HG02610 (cell line): ENCODE results near the gene MEGF11.
"Not testable (repeated sequence)": the region's sequence is repeated elsewhere in the genome, so short reads cannot be mapped to it uniquely, and the experiment has no call there.

ENCODE experiments used
- ATAC-seq: cut with Tn5 transposase; IDR thresholded peaks from one replicate; pipeline ENCODE4 v1.9.1; 2021; ENCODE audit warnings: mild to moderate bottlenecking, moderate library complexity; ENCODE audit not compliant: unreplicated experiment

Gene MEGF11

DNA sequence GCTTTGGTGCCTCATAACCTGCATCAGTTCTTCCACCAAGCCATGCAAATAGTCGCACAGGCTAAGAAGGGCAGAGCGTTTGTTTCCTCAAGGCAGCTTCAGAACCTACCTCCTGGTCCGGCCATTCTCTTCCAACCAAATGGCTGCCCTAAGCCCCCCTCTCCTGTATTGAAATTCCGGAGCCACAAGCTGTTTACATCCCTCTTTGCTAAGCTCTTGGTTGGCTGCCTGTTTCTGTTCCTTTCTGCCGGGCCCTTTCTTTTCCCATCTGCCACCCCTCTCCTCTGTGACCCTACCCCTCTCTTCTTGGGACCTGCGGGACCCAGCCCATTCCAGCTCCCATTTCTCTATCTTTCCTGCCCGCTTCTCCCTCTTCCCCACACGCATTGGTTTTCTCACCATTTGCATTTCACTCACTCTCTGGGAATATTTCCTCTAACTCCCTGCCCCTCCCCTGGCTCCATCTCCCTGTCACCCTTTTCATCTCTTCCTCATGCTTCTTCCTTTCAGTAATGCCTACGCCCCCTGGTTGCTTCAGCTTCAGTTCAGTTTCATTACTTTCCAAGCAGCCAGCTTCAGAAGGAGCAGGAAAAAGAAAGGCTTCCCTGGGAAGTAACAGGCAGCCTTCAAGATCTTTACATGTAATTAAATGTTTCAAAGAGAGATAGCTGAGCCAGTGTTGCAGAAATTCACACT lies 270.8 kb downstream of the MEGF11 start:
- no peak for ATAC-seq

DNA sequence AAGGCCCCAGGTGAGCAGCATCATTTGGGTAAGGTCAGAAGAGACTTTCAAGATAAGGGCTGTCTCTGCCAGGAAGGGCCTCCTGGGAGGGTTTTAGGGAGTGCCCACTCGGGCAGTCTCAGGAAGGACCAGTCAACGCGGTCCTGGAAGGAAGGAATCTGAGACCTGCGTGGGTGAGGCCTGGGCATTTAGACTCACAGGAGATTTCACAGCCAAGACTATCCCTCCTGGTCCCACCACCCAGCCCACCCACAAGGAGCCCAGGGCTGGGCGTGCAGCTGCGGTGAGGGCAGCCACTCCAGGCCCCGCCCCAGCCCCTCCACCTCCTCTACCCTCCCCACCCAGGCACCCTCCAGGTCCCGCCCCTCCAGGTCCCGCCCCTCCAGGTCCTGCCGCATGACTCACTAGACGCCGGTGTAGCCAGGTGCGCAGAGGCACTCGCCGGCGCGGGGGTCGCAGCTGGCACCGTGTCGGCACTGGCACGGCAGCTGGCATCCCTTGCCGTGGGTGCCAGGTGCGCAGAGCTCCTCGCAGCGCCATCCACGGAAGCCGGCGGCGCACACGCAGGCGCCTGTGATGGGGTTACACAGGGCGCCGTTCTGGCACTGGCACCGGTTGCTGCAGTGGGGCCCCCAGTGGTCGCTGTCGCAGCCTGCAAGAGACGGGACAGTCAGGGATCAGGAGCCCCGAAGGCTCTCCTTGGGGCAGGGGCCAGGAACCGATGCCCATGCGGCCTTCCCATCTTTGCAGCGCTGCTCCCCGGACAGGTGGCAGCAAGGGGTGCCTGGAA lies 271.5 kb downstream of the MEGF11 start:
- ATAC-seq, result no peak

DNA sequence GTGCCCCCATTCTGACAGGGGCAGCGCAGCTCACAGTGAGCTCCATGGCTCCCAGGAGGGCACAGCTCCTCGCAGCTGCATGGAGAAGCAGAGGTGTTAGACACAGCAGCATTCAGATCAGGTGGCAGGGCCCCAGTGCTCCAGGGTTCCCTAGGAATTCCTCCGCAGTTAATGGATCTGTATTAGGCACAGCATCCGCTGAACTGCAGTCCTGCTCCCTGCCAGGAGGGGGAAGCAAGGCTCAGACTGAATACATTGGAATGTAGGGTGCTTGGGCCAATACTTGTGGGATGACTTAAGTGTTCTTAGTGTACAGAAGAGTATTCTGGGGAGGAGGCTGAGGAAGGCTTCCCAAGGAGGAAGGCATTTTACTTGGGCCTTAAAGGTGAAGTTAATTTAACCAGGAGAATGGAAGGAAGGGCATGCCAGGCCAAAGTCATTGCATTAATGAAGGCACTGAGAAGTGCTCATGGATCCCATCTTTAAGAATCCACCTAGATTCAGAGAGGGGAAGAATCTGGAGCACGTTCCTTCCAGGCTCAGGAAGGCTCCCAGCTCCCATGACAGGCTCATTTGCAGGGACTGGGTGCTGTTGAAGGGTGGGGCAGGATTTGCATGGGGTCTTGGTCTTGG lies 272.6 kb downstream of the MEGF11 start:
- no peak for ATAC-seq

DNA sequence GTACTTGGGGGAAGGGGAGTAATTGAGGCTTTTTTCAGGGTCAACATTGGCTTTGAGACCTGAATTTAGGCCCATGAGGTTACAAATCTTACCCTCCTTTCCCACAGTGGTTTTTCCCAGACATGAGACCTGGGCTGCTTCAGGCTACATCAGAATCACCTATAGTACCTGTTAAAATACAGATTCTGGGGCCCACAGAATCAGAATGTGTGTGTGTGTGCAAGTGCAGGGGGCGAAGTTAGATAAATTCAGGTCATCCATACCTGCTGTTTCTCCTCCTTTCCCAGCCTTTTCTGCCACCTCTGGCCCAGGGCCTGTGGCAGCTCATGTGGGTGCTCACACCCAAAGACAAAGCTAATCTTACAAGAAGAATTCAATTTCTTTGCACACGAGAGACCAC lies 273.7 kb downstream of the MEGF11 start:
- no peak for ATAC-seq

DNA sequence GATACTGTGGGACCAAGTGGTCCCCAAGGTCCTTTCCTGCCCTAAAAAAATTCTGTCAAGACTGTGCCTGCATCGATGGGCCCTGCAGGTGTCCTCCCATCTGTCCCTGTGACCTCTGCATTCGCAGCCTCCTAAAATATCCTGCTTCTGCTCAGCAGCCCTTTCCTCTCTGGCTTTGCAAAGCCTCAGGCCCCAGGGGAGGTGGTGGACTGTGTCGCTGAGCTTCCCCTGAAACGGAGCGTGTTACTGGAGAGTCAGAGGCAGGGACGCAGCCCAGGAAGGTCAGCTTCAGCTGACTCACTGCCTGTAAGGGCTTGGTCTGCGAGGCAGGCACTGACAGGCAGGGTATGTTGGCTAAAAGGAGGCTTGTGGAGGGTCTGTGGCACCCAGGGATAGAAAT lies 274.2 kb downstream of the MEGF11 start:
- ATAC-seq, result no peak

DNA sequence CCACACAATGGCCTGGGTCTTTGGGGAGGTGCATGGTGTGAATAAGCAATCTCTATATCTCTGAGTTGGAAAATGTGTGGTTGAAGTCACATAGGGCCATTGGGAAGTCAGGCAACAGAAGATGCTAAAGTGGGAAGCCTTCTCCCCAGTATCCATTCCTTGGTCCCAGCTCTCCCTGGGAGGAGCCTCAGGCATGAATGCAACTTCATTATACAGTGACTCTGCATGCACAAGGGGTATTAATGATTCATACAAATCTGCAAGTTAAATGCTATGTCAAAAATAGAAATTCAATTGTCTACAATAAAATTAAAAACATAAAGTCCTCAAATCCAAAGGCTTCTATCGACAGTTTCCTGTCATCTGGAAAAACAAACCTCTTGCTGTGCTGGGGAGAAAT lies 275.4 kb downstream of the MEGF11 start:
- no peak for ATAC-seq

DNA sequence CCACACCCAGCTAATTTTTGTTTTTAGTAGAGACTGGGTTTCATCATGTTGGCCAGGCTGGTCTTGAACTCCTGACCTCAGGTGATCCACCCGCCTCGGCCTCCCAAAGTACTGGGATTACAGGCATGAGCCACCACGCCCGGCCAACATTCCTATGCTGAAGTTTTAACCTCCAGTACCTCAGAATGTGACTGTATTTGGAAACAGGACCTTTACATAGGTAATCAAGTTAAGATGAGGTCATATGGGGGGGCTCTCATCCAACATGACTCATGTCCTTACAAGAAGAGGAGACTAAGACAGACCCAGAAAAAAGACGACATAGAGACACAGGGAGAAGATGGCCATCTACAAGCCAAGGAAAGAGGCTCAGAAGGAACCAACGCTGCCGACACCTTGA lies 277.4 kb downstream of the MEGF11 start:
- ATAC-seq, result not testable (repeated sequence)

DNA sequence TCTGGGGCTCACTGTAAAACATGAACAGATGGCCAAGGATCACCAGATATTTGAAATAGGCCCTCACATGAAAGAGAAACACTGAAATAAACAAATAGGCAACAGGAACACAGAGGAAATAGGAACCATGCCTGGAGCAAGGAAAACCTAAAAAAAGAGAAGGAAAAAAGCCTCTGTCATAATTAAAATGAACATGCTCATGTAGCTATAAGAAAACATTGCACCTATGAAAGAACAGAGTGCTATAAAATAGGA lies 281.9 kb downstream of the MEGF11 start:
- ATAC-seq, result no peak

DNA sequence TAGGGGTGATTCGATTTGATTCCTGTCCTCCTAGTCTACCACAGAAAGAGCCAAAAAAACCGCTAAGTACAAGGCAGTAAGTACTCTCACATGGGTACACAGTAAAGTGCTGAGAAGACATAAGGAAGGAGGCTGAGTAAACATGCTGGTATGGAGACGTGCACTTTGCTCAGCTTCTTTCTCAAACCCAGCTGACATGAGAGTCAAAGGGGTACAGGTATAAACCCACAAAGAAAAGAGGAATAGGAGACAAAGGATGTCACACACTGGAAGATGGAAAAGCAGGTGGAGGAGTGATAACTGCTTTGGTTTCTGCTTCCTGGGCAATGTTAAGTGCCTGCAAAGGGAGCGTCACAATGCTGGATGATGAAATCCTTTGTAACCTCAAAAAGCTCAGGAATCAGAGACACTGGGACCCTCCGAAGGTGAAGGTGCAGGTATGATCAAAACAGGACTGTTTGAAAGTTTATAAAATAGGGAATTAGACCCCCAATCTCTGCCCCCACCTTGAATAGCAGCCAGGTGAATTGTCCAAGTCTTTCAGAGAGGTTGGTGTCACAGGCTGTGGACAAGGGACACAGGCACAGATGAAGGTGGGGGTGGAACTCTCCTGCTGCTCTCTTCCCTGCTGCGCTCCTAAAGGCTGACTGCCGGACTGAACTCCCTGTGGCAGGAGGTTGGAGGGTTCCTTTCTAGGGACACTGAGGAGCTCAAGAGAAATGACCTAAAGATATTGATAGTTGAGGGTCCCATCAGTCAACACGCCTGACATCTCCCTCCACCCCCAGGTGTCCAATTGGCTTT lies 282.4 kb downstream of the MEGF11 start:
- no peak for ATAC-seq

DNA sequence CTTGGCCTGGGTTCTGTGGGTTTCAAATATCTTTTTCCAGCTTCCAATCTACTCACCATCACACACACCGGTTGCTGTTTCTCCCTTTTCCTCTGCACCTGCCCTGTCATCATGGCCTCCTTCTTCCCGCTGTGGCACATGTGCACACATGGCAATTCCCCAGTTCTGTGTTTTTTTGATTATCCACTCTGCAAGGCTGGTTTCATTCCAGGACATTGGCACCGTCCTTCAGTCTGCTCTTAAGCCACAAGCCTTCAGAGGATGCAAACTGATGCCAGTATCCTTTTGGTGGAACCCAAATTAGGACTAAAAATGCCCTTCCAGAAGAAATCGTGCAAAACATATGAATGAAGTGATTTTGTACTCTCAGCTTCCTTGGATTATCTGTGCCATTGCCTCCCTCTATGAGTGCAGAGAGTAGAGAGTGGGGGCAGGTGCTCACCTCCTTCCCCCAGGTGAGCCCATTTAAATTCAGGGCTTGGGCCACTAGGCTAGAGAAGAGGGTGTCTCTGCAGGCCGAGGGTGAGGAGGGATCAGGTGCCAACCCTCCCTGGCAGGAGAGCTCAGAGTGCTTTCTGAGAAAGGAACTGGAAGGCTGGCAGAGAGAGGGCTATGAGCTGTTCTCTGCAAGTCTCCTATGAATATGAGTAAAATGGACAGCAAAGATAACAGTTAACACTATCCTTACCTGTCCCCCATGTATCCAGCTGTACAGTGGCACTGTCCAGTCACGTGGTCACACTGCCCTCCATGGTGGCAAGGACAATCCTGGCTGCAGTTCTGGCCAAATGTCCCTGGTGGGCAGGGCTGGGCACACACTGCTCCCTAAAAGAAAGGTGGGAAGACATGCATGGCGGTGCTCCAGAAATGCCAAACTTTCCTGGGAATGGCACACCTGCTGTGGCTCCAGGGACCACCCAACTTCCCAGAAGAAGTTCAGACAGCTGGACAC lies 283.4 kb downstream of the MEGF11 start:
- ATAC-seq, result no peak

DNA sequence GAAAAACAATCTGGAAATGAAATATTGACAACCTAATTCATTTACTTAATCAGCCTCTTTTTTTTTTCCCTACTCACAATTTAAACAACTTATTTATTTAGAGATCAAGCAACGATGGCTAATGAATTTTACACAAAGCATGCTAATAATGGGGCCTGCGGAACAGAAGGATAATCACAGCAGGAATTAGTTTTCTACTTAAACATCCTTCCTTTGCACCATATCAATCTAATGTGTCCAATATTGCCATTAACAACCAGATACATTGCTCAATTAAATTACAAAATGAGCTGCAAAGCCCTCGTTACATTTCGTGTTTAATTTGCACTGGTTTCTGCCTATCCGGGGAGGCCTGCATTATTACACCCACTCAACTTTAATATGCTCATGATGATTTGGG lies 285.0 kb downstream of the MEGF11 start:
- ATAC-seq, result no peak

DNA sequence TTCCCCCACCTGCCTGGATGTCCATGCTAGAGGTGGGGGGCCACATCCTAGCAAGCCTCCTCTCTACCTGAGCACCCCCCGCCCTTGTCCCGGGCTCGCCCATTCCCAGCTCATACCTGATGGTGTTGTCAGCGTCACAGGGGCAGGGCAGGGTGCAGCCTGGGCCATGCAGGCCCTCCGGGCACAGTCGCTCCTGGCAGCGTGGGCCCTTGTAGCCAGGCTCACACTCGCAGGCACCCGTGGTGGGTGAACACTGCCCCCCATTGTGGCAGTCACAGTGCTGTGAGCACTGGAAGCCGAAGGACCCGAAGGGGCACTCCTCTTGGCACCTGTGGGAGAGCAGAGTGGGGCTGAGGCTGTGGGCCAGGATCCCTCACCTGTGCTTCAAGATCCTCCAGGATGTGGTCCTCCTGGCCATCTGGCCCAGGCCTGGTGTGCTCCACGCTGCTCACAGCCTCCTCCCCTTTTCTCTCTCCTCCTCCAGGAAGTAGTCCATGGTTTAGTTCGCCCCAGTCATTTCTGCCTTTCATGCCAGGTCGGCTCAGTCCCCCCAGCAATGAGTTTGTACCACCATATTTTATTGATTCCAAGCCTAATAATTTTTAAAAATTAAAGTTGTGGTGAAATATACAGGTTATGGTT lies 288.6 kb downstream of the MEGF11 start:
- ATAC-seq, result no peak

DNA sequence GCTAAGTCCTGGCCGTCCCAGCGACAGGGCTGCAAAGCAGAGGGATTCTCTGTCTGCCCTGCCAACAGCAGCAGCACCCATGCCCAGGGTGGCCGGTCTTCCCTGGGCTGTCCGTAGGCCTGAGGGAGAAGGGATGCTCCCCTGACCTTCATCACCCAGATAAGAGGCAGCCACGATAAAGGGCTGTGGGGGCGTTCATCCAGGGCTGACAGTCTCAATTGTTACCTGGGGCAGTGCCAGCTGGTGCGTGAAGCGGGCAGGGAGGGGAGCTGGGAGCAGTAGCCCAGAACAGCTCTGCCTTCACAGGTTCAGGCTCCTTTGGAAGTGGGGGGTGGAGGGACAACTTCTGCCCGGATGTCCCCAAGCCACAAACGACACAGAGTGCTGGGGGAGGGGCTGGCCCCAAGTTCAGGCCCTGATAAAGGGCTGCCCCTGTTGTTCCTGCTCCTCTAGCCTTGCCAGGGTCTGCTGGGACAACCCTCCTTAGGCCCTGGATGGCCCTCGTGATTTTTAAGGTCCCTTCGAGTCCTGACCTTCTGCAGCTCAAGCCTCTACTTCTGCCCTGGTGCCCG lies 289.6 kb downstream of the MEGF11 start:
- ATAC-seq, result no peak

DNA sequence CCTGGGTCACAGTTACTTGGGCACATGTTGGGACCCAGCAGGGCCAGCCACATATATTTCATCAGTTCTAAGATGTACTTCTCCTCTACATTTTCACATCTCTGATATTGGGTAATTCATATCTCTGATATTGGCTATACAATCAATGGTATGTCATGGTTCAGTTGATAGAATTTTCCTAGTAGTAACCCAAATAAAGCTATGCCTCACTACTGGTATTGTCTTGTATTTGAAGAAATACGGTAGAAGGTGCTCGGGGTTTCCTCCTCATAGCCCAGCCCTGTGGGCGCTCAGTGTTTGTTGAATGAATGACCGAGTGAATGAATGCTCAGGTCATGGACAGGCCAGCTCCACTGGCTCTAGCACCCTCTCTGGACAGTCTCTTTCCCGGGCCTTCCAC lies 290.2 kb downstream of the MEGF11 start:
- no peak for ATAC-seq

DNA sequence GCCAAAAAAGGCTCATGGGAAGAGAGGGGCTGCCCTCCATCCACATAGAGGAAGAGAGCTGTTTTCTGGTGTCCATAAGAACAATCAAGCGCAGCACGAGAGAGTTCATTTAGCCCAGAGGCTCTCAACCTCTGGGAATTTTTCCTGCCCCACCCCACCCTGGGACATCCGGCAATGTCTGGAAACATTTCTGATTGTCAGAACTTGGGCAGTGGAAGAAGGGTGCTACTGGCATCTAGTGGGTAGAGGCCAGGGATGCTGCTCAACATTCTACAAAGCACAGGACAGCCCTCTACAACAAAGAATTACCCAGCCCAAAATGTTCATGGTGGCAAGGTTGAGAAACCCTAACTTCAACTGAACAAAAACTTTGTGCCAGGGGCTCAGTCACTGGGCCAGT lies 291.4 kb downstream of the MEGF11 start:
- no peak for ATAC-seq

DNA sequence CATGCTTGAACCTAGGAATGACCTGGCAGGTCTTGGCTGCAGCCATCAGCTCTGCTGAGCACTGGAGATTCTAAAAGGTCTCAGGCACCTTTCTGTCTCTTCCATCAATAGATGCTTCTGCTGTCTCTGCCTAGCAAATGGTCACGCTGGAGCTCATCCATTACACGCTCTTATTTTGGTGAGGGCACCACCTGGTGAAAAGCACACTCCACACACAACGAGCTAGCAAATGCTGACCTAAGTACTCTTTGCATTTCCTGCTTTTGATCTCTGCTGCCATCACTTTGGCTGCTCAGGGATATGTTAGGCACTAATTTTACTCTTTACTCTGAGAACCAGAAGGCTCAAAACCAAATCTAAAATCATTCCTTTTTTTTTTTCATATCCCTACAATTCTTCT lies 293.0 kb downstream of the MEGF11 start:
- no peak for ATAC-seq

DNA sequence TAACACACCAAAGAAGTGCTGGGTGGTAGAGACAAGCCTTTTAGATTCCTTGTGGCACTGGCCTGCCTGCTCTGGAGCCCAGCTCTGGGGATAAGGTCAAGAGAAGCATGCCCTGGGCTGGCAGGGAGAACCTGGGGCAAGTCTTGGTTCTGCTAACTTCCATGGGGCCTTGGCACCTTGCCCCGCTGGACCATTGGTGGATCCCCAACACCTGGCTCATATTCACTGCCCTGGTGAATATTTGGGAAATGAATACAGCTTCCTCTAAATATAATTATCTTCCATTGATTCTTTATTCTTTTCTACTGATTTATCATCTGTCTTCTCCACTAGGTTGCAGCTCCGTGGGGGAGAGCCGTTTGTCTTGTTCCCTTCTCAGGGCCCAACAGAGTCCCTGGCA lies 294.7 kb downstream of the MEGF11 start:
- ATAC-seq, result no peak

DNA sequence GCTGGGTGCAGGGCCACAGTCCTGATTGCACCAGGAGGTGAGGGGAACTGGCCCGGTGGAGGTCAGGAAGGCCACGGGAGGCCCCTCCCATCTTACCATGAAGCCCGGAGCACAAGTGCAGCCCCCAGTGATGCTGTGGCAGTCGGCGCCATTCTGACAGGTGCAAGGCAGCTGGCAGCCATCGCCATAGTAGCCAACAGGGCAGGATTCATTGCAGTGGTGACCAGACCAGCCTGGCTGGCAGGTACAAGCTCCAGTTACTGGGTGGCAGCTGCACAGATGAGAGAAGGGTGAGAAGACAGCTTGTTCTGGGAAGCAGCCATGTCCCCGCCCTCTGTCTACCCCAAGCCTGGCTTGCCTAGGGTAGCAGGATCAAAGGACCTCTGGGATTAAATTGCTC lies 296.1 kb downstream of the MEGF11 start:
- ATAC-seq, result no peak

DNA sequence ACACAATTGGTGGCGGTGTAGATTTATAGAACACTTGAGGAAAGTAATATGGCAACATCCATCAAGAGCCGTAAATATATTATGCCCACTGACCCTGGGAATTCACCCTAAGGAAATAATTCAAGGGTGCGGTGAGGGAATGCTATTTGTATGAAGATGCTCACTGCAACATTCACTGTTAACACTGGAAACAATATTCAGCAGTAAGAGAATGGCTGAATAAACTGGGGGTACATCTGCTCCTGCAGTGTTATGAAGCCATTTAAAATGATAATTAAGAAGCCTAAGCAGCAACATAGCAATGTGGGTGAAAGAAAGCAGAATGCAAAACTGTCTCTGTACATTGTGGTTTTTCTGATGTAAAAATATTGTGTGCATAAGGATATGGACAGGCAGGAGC lies 296.7 kb downstream of the MEGF11 start:
- ATAC-seq, result no peak

DNA sequence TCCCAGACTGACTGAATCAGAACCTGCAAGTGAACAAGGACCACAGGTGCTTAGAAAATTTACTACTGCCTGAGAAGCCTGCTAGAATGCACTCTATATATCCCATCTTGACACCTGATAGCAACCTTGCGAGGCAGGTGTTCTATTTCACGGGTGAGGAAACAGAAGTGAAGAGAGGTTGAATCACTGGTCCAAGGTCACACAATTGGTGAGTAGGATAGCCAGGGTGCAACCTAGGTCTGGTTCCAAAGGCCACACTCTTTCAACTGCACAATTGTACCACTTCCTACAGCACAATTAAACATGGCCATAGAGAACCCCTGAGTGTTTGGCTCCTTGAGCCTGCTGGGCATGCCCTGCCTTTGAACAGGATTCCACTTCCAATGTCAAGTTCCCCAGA lies 297.2 kb downstream of the MEGF11 start:
- ATAC-seq, result no peak
